ENCODE results near the gene LRRC32.

GRCh38 chr11:76617553-76618265 lies 52.8 kb downstream of the LRRC32 start:
- TF ChIP-seq CTCF (IDR thresholded peaks at IDR 0.05) (no peak), RCOR1 (IDR thresholded peaks at IDR 0.05; ENCODE audit: low read depth, low read length) (no peak)

All from A549 (cell line).